HepG2 (cell line): ENCODE data around the gene TAOK3. TPM values are rescaled to one million over a fixed set of nuclear protein-coding genes. Genes with fewer than 3 reads are reported as not detected.
A peak's percentile ranks its signal among the peaks of the same experiment; 100 is the strongest.

Experiments used
- CBX1 ChIP-seq: IDR thresholded peaks from one replicate; pipeline ENCODE4 v1.6.1; 2016; ENCODE audit warnings: antibody characterized with exemption, low read depth
- JDP2 ChIP-seq: sonication (generic); formaldehyde crosslinking; IDR thresholded peaks from 2 replicates; pipeline ENCODE4 v1.8.1; 2022; ENCODE audit warnings: missing genetic modification reagents, borderline replicate concordance
- LBX2 ChIP-seq: sonication (generic); formaldehyde crosslinking; IDR thresholded peaks from 2 replicates; pipeline ENCODE4 v1.5.0; 2020; ENCODE audit warnings: missing genetic modification reagents, mild to moderate bottlenecking, borderline replicate concordance
- POGK ChIP-seq: sonication (generic); formaldehyde crosslinking; conservative IDR thresholded peaks from 2 replicates; pipeline ENCODE4 v1.8.0; 2022; ENCODE audit warnings: mild to moderate bottlenecking, moderate library complexity, missing genetic modification reagents
- RFXAP ChIP-seq: sonication (generic); formaldehyde crosslinking; IDR thresholded peaks from 2 replicates; pipeline ENCODE4 v1.4.0; 2020; ENCODE audit warnings: missing genetic modification reagents, borderline replicate concordance
- RNF2 ChIP-seq: fragments of 450-650 bp; conservative IDR thresholded peaks from 2 replicates; pipeline ENCODE4 v1.6.1; 2016; ENCODE audit warnings: low read depth
- SALL2 ChIP-seq: sonication (generic); formaldehyde crosslinking; IDR thresholded peaks from 2 replicates; pipeline ENCODE4 v1.8.1; 2023; ENCODE audit warnings: mild to moderate bottlenecking, missing genetic modification reagents, inconsistent platforms
- ZBTB43 ChIP-seq: sonication (generic); formaldehyde crosslinking; conservative IDR thresholded peaks from 2 replicates; pipeline ENCODE4 v1.4.0; 2020; ENCODE audit warnings: missing genetic modification reagents
- ZNF597 ChIP-seq: sonication (generic); formaldehyde crosslinking; IDR thresholded peaks from 2 replicates; pipeline ENCODE4 v1.5.0; 2020; ENCODE audit warnings: missing genetic modification reagents
- ZNF619 ChIP-seq: sonication (generic); formaldehyde crosslinking; IDR thresholded peaks from 2 replicates; pipeline ENCODE4 v1.4.0; 2020; ENCODE audit warnings: mild to moderate bottlenecking, missing genetic modification reagents
- ZNF709 ChIP-seq: sonication (generic); formaldehyde crosslinking; IDR thresholded peaks from 2 replicates; pipeline ENCODE4 v1.5.0; 2020; ENCODE audit warnings: mild to moderate bottlenecking, missing genetic modification reagents
- polyA plus RNA-seq, 8 experiments: library from polyadenylated mRNA; depleted of rRNA in 3 of 8; stranded (reverse) in 7 of 8; unstranded in 1 of 8; fragments of >200 nt; fragmentation: Illumina TruSeq in 4 of 8; extraction: Trizol in 4 of 8; gene quantifications; 2 replicates each; pipeline versions ENCODE4 v1.2.1 to v1.2.3, GENCODE V29; 2011 to 2016; ENCODE audit warnings: low read depth in 4 of 8, missing spikeins in 1 of 8, mixed read lengths in 1 of 8; ENCODE audit not compliant: insufficient read depth in 1 of 8
- total RNA-seq, 5 experiments: library from RNA; depleted of rRNA; stranded (reverse); fragments of >200 nt; fragmentation: Illumina TruSeq; extraction: Trizol; gene quantifications; 2 replicates each; pipeline ENCODE4 v1.2.3, GENCODE V29; 2016; ENCODE audit warnings: low read depth in 1 of 5
- TF ChIP-seq, protein P1 (sequence below): sonication (generic); formaldehyde crosslinking; IDR thresholded peaks from 2 replicates; pipeline ENCODE4; 2020; ENCODE audit warnings: missing genetic modification reagents, mild to moderate bottlenecking, borderline replicate concordance
- TF ChIP-seq, protein P2 (sequence below): sonication (generic); formaldehyde crosslinking; IDR thresholded peaks from 2 replicates; pipeline ENCODE4 v1.4.0; 2020; ENCODE audit warnings: missing genetic modification reagents
- TF ChIP-seq, protein P3 (sequence below): sonication (generic); formaldehyde crosslinking; conservative IDR thresholded peaks from 2 replicates; pipeline ENCODE4 v1.8.0; 2022; ENCODE audit warnings: low read depth, missing genetic modification reagents
- TF ChIP-seq, protein P4 (sequence below): sonication (generic); formaldehyde crosslinking; IDR thresholded peaks from 2 replicates; pipeline ENCODE4 v1.4.0; 2020; ENCODE audit warnings: missing genetic modification reagents, mild to moderate bottlenecking, borderline replicate concordance

TAOK3 gene
- total and polyA plus RNA-seq, 2 of the 13 experiments (the other 11 are each of a cell fraction or from before 2014, with no cell fraction given), result 10.4 to 12.3 TPM

GRCh38 chr12:118120579-118121363 is 251.9 kb downstream of the TAOK3 start (continued):
- TF ChIP-seq, protein P1, sequence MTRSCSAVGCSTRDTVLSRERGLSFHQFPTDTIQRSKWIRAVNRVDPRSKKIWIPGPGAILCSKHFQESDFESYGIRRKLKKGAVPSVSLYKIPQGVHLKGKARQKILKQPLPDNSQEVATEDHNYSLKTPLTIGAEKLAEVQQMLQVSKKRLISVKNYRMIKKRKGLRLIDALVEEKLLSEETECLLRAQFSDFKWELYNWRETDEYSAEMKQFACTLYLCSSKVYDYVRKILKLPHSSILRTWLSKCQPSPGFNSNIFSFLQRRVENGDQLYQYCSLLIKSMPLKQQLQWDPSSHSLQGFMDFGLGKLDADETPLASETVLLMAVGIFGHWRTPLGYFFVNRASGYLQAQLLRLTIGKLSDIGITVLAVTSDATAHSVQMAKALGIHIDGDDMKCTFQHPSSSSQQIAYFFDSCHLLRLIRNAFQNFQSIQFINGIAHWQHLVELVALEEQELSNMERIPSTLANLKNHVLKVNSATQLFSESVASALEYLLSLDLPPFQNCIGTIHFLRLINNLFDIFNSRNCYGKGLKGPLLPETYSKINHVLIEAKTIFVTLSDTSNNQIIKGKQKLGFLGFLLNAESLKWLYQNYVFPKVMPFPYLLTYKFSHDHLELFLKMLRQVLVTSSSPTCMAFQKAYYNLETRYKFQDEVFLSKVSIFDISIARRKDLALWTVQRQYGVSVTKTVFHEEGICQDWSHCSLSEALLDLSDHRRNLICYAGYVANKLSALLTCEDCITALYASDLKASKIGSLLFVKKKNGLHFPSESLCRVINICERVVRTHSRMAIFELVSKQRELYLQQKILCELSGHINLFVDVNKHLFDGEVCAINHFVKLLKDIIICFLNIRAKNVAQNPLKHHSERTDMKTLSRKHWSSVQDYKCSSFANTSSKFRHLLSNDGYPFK (CRISPR knock-in tag), result no peak
- TF ChIP-seq ZNF597 (CRISPR knock-in tag) (no peak), LBX2 (no peak), SALL2 (CRISPR knock-in tag) (no peak), ZNF619 (CRISPR knock-in tag) (no peak), ZBTB43 (no peak), JDP2 (CRISPR knock-in tag) (no peak), RFXAP (CRISPR knock-in tag) (no peak), RNF2 (no peak), ZNF709 (no peak), POGK (CRISPR knock-in tag) (no peak), CBX1 (no peak)
- TF ChIP-seq, protein P2, sequence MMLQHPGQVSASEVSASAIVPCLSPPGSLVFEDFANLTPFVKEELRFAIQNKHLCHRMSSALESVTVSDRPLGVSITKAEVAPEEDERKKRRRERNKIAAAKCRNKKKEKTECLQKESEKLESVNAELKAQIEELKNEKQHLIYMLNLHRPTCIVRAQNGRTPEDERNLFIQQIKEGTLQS (CRISPR knock-in tag), result no peak
- TF ChIP-seq, protein P3, sequence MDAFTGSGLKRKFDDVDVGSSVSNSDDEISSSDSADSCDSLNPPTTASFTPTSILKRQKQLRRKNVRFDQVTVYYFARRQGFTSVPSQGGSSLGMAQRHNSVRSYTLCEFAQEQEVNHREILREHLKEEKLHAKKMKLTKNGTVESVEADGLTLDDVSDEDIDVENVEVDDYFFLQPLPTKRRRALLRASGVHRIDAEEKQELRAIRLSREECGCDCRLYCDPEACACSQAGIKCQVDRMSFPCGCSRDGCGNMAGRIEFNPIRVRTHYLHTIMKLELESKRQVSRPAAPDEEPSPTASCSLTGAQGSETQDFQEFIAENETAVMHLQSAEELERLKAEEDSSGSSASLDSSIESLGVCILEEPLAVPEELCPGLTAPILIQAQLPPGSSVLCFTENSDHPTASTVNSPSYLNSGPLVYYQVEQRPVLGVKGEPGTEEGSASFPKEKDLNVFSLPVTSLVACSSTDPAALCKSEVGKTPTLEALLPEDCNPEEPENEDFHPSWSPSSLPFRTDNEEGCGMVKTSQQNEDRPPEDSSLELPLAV (CRISPR knock-in tag), result no peak
- TF ChIP-seq, protein P4, sequence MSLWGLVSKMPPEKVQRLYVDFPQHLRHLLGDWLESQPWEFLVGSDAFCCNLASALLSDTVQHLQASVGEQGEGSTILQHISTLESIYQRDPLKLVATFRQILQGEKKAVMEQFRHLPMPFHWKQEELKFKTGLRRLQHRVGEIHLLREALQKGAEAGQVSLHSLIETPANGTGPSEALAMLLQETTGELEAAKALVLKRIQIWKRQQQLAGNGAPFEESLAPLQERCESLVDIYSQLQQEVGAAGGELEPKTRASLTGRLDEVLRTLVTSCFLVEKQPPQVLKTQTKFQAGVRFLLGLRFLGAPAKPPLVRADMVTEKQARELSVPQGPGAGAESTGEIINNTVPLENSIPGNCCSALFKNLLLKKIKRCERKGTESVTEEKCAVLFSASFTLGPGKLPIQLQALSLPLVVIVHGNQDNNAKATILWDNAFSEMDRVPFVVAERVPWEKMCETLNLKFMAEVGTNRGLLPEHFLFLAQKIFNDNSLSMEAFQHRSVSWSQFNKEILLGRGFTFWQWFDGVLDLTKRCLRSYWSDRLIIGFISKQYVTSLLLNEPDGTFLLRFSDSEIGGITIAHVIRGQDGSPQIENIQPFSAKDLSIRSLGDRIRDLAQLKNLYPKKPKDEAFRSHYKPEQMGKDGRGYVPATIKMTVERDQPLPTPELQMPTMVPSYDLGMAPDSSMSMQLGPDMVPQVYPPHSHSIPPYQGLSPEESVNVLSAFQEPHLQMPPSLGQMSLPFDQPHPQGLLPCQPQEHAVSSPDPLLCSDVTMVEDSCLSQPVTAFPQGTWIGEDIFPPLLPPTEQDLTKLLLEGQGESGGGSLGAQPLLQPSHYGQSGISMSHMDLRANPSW, result 0 out of 2 replicates have a peak, but pooled peaks have one; percentile 44
